HG03108 (cell line): ENCODE data around the gene BLOC1S3.
"Not testable (repeated sequence)": the region's sequence is repeated elsewhere in the genome, so short reads cannot be mapped to it uniquely, and the experiment has no call there.

Experiments
- ATAC-seq: cut with Tn5 transposase; IDR thresholded peaks from one replicate; pipeline ENCODE4 v1.9.1; 2021; ENCODE audit warnings: moderate library complexity; ENCODE audit not compliant: unreplicated experiment

The BLOC1S3 gene

GRCh38 chr19:45217957-45218334 lies 39.4 kb downstream of the BLOC1S3 start:
- ATAC-seq, result no peak

- ATAC-seq, result no peak
Observed at GRCh38 chr19:45218426-45218825, 39.8 kb downstream of the BLOC1S3 start.

- no peak for ATAC-seq
Observed at GRCh38 chr19:45218911-45219743, 40.5 kb downstream of the BLOC1S3 start.

- no peak for ATAC-seq
Observed at GRCh38 chr19:45222724-45223123, 44.1 kb downstream of the BLOC1S3 start.

DNA sequence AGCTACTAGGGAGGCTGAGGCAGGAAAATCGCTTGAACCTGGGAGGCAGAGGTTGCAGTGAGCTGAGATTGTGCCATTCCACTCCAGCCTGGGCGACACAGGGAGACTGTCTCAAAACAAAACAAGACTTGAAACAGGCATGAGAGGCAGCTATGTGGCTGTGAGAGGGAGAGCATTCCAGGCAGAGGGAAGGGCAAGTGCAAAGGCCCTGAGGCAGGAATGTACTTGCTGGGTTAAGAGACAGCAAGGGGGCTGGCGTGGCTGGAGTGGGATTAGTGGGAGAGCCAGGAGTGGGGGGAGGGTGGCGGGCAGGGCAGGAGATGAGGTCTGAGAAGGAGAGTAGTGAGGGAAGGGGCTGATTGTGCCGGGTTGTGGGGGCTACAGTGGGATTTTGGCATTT lies 45.3 kb downstream of the BLOC1S3 start:
- ATAC-seq, result no peak

DNA sequence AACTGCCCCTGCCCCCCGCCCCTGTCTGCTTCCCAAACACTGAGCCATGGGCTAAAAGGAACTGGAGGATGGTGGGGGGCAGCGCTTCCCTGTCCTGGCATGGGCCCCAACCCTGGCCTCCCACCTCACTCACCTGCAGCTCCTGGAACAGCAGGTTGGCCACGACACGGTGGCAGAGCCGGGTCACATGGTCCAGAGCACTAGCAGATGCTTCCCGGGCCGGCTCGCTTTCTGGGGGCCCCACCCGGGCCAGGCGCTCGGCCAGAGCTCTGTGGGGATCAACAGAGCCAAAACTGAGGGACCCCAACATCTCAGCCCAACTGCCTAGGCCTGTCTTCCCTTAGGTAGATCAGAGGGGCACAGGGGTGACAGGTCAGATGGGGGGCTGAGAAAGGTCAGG lies 46.1 kb downstream of the BLOC1S3 start:
- no peak for ATAC-seq

DNA sequence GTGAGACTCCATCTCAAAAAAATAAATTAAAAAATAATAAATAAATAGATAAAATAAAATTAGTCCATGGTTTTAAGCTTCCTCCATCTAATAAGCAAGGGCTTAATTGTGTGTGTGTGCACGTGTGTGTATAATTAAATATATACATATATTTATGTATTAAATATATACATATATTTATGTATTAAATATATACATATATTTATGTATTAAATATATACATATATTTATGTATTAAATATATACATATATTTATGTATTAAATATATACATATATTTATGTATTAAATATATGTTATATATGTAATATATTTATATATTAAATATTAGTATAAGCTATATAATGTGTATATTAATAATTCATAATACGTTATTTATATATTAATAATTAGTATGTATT lies 50.5 kb downstream of the BLOC1S3 start:
- ATAC-seq, result not testable (repeated sequence)
